GM12878 (cell line): ENCODE measurements around the gene ADAMTSL1. TPM values are rescaled to one million over a fixed set of nuclear protein-coding genes. Genes with fewer than 3 reads are reported as not detected.

ENCODE experiments used
- ATAC-seq: fragments of 200-7000 bp; cut with Tn5 transposase; 3 replicates; pipeline ENCODE4 v1.9.1; 2020; ENCODE audit warnings: mild to moderate bottlenecking, moderate library complexity
- BruUV-seq: library from RNA; stranded (reverse); fragments of 400-500 nt; replicated peaks from 2 replicates; lab custom pipeline; 2021; lab: Mats Ljungman, UMichigan
- CTCF ChIA-PET: fragments of 300-600 bp; sonication (Branson Sonifier 250); formaldehyde crosslinking; extraction: SDS; loops from one replicate; lab custom pipeline; 2021; ENCODE audit warnings: inconsistent platforms; lab: Yijun Ruan, JAX
- POLR2A ChIA-PET: fragments of 350-600 bp; formaldehyde crosslinking; extraction: SDS; loops from one replicate; lab custom pipeline; 2021; ENCODE audit warnings: inconsistent platforms; lab: Charles Lee
- RAD21 ChIA-PET: fragments of 300-600 bp; sonication (Branson Sonifier 250); formaldehyde crosslinking; loops from one replicate; lab custom pipeline; 2023; ENCODE audit warnings: antibody characterized with exemption; ENCODE audit not compliant: unreplicated experiment; lab: Charles Lee
- SMC1A ChIA-PET: fragments of 300-600 bp; sonication (Branson Sonifier 250); formaldehyde crosslinking; loops from one replicate; lab custom pipeline; 2023; ENCODE audit not compliant: unreplicated experiment, uncharacterized antibody; lab: Charles Lee
- DNase-seq: peaks from one replicate; pipeline ENCODE4 v3.0.0-alpha.2; 2011; ENCODE audit warnings: low read depth, low spot score
- FAIRE-seq: peaks from 3 replicates; lab custom pipeline; 2011; peaks lifted over from hg19 to GRCh38; lab: Jason Lieb, UNC
- H2AFZ ChIP-seq: 2 replicates; pipeline ENCODE4 v1.6.0; 2011; ENCODE audit warnings: low read depth, low read length, control low read depth; ENCODE audit not compliant: control insufficient read depth
- H3K27ac ChIP-seq: 2 replicates; pipeline ENCODE4 v1.5.1; 2011; ENCODE audit warnings: control low read depth; ENCODE audit not compliant: control insufficient read depth, insufficient read depth
- H3K27me3 ChIP-seq, 2 experiments: replicated peaks in 1 of 2; 2 replicates each; pipeline versions ENCODE4 v1.6.0 to v1.6.1; 2011; ENCODE audit warnings: low read length in 1 of 2; ENCODE audit not compliant: control insufficient read depth in 2 of 2, insufficient read depth in 2 of 2
- H3K36me3 ChIP-seq, 2 experiments: 2 replicates each; pipeline ENCODE4 v1.5.1; 2011; ENCODE audit warnings: low read length in 1 of 2; ENCODE audit not compliant: control insufficient read depth in 2 of 2, insufficient read depth in 2 of 2
- H3K4me1 ChIP-seq: 2 replicates; pipeline ENCODE4 v1.6.1; 2011; ENCODE audit warnings: mild to moderate bottlenecking, low read length, moderate library complexity, mixed read lengths; ENCODE audit not compliant: control insufficient read depth, insufficient read depth
- H3K4me2 ChIP-seq: 2 replicates; pipeline ENCODE4 v1.6.0; 2011; ENCODE audit warnings: control low read depth; ENCODE audit not compliant: control insufficient read depth, insufficient read depth
- H3K4me3 ChIP-seq: fragments of 200-600 bp; sonication (generic); 2 replicates; pipeline ENCODE4 v1.5.1; 2016
- H3K79me2 ChIP-seq: 2 replicates; pipeline ENCODE4 v1.6.0; 2011; ENCODE audit warnings: low read length; ENCODE audit not compliant: control insufficient read depth, insufficient read depth
- H3K9ac ChIP-seq: 2 replicates; pipeline ENCODE4 v1.8.0; 2011; ENCODE audit warnings: low read length, control low read depth, mixed read lengths; ENCODE audit not compliant: control insufficient read depth, insufficient read depth
- H3K9me3 ChIP-seq: replicated peaks from 3 replicates; pipeline ENCODE4 v1.5.1; 2011; ENCODE audit warnings: mild to moderate bottlenecking, low read length; ENCODE audit not compliant: control insufficient read depth, insufficient read depth
- H4K20me1 ChIP-seq: 2 replicates; pipeline ENCODE4 v1.6.0; 2011; ENCODE audit not compliant: control insufficient read depth, insufficient read depth
- EZH2 ChIP-seq: IDR thresholded peaks from 2 replicates; pipeline ENCODE4 v1.6.1; 2012; ENCODE audit warnings: low read depth, mild to moderate bottlenecking, control low read depth, inconsistent platforms, low read length, borderline replicate concordance; ENCODE audit not compliant: control insufficient read depth
- IKZF1 ChIP-seq: fragments of 450-650 bp; conservative IDR thresholded peaks from 2 replicates; pipeline ENCODE4 v1.6.1; 2017; ENCODE audit warnings: antibody characterized with exemption, mild to moderate bottlenecking
- IKZF2 ChIP-seq, 2 experiments: fragments of 450-650 bp; IDR thresholded peaks; 2 replicates each; pipeline ENCODE4 v1.6.1; 2017; ENCODE audit warnings: mild to moderate bottlenecking in 2 of 2, moderate library complexity in 2 of 2
- IRF5 ChIP-seq: fragments of 450-650 bp; IDR thresholded peaks from 2 replicates; pipeline ENCODE4 v1.6.1; 2017; ENCODE audit warnings: borderline replicate concordance
- MAX ChIP-seq: IDR thresholded peaks from 2 replicates; pipeline ENCODE4 v1.6.1; 2012; ENCODE audit warnings: low read depth, low read length, improper control_type of control experiment
- MEF2A ChIP-seq: IDR thresholded peaks from 2 replicates; pipeline ENCODE4 v1.6.1; 2011; ENCODE audit warnings: low read depth, mild to moderate bottlenecking, low read length, moderate library complexity; ENCODE audit not compliant: insufficient read depth
- MYB ChIP-seq: fragments of 150-350 bp; IDR thresholded peaks from 2 replicates; pipeline ENCODE4 v1.6.1; 2014; ENCODE audit warnings: mild to moderate bottlenecking, low read depth, low read length, borderline replicate concordance
- POU2F2 ChIP-seq: IDR thresholded peaks from 3 replicates; pipeline ENCODE4 v1.6.1; 2011; ENCODE audit warnings: low read depth, mild to moderate bottlenecking, low read length, borderline replicate concordance
- RCOR1 ChIP-seq: conservative IDR thresholded peaks from 2 replicates; pipeline ENCODE4 v1.6.1; 2012; ENCODE audit warnings: low read depth, low read length, improper control_type of control experiment
- RELA ChIP-seq: fragments of 450-650 bp; IDR thresholded peaks from 2 replicates; pipeline ENCODE4 v1.8.0; 2014; ENCODE audit warnings: borderline replicate concordance; ENCODE audit not compliant: partially characterized antibody
- SIX5 ChIP-seq: IDR thresholded peaks from 2 replicates; pipeline ENCODE4 v1.6.1; 2011; ENCODE audit warnings: mild to moderate bottlenecking, low read depth, low read length, moderate library complexity; ENCODE audit not compliant: severe bottlenecking
- TBL1XR1 ChIP-seq: IDR thresholded peaks from 2 replicates; pipeline ENCODE4 v1.6.1; 2012; ENCODE audit warnings: low read depth, low read length, improper control_type of control experiment
- WGBS: methylation state at CpG from one replicate; pipeline ENCODE4 v1.1.6; 2016; ENCODE audit warnings: low lambda C conversion rate; ENCODE audit not compliant: insufficient replicate concordance, insufficient coverage; ENCODE audit errors: missing lambda C conversion rate; 5-methylcytosine and 5-hydroxymethylcytosine counted together
- in situ Hi-C: fragments of 300-500 bp; cut with MboI; formaldehyde crosslinking; loops from 9 replicates; pipeline ENCODE4 v1.14.3; 2018; ENCODE audit warnings: mixed read lengths
- intact Hi-C: fragments of 100-400 bp; cut with micrococcal nuclease; formaldehyde crosslinking; loops from one replicate; pipeline ENCODE4 v1.14.2; 2022; ENCODE audit not compliant: unreplicated experiment
- polyA plus RNA-seq, 11 experiments: library from polyadenylated mRNA; depleted of rRNA in 4 of 11; unstranded in 6 of 11; stranded (reverse) in 5 of 11; fragments of >200 nt; fragmentation: Nextera tagmentation in 4 of 11; fragmentation: Illumina TruSeq in 1 of 11; extraction: Ambion mirVana in 4 of 11; extraction: Trizol in 1 of 11; gene quantifications; 1 replicate in 1 of 11; 2 replicates in 10 of 11; pipeline versions ENCODE4 v1.2.1 to v1.2.3, GENCODE V29; 2011 to 2016; ENCODE audit warnings: inconsistent platforms in 2 of 11, missing spikeins in 2 of 11, low read depth in 1 of 11
- total RNA-seq, 4 experiments: library from RNA; depleted of rRNA in 3 of 4; stranded (reverse); fragments of >200 nt in 3 of 4; fragmentation: Illumina TruSeq in 1 of 4; extraction: Trizol in 1 of 4; gene quantifications; 2 replicates each; pipeline versions ENCODE4 v1.2.1 to v1.2.3, GENCODE V29; 2013 to 2021

The ADAMTSL1 gene
- total and polyA plus RNA-seq, 10 of the 15 experiments (the other 5 are each of a cell fraction or from before 2014, with no cell fraction given): 0.01 to 0.10 (median 0.07) TPM; not detected in 6

GRCh38 chr9:18428661-18429060, 45.3 kb upstream of the ADAMTSL1 start:
- no peak overlapping the region for H3K9ac ChIP-seq
- intact Hi-C loops: no loop called here
- TF ChIP-seq MAX: no peak
- TF ChIP-seq MYB: no peak
- no peak for TF ChIP-seq IKZF2 (IDR thresholded peaks at IDR 0.05)
- no peak for TF ChIP-seq IKZF1
- TF ChIP-seq EZH2: no peak
- no peak for TF ChIP-seq POU2F2
- TF ChIP-seq TBL1XR1: no peak
- TF ChIP-seq SIX5: no peak
- no peak for TF ChIP-seq RCOR1
- no peak for TF ChIP-seq IRF5
- TF ChIP-seq MEF2A: no peak
- TF ChIP-seq RELA: no peak
- in situ Hi-C loops: loop anchor here (25.0 kb wide), 1 partner anchor 616 kb away; no protein-coding TSS in a partner anchor
- 28% methylated on average over 3 of the region's 3 CpGs for WGBS
- no peak for FAIRE-seq
- SMC1A ChIA-PET: interaction anchor here (0.9 kb wide), 1 partner anchor 12 kb away, joined by 3 read pairs; no protein-coding TSS in a partner anchor
- no peak overlapping the region for H3K27ac ChIP-seq
- no peaks in the 10 kb centered on the region for H3K4me1 ChIP-seq
- CTCF ChIA-PET: interaction anchor here (0.9 to 2.2 kb wide), 2 partner anchors 14 to 150 kb away, joined by 3 to 9 read pairs; no protein-coding TSS in a partner anchor
- no peak overlapping the region for H3K4me3 ChIP-seq
- no peak overlapping the region for H3K4me2 ChIP-seq
- no peaks in the 10 kb centered on the region for H3K9me3 ChIP-seq
- H4K20me1 ChIP-seq: no peaks in the 10 kb centered on the region
- no peaks in the 10 kb centered on the region for H3K27me3 ChIP-seq
- POLR2A ChIA-PET: no interaction called here
- no TSS peak for BruUV-seq
- RAD21 ChIA-PET: no interaction called here
- no peaks in the 10 kb centered on the region for H3K36me3 ChIP-seq
- no peak overlapping the region for H2AFZ ChIP-seq
- no peak for ATAC-seq
- DNase-seq: no peak
- no peaks in the 10 kb centered on the region for H3K79me2 ChIP-seq
